Measurements from ENCODE around the gene GALNT10. TPM values are rescaled to one million over a fixed set of nuclear protein-coding genes. Genes with fewer than 3 reads are reported as not detected.

The GALNT10 gene
- total and polyA plus RNA-seq, 9 of the 15 experiments (the other 6 are each of a cell fraction or from before 2014, with no cell fraction given): 4.6 to 37.1 (median 13.3) TPM

DNA sequence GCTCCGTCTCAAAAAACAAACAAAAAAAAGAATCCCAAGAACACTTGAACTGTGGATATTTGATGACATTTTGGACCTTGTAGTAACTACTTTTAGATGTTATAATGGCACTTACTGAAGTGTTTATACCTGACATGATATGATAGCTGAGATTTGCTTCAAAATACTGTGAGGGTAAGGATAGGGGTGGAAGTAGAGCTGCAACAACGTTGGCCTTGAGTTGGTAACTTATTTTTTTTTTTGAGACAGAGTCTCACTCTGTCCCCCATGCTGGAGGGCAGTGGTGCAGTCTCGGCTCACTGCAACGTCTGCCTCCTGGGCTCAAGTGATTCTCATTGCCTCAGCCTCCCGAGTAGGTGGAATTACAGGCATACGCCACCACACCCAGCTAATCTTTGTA, 224.6 kb downstream of the GALNT10 start:
- FAIRE-seq (no peak), ATAC-seq (no peak), DNase-seq (ENCODE audit: extremely low read depth in 1 of 4, low spot score in 3 of 4) (no peak)
- Histone ChIP-seq H3K27ac (ENCODE audit: extremely low read depth, low read depth, low read length) (no peak overlapping the region), H3K4me2 (ENCODE audit: insufficient read depth, low read length) (no peak overlapping the region), H3K79me2 (ENCODE audit: control insufficient read depth, insufficient read depth, low read length) (no peaks in the 10 kb centered on the region), H3K36me3 (ENCODE audit: control insufficient read depth, insufficient read depth, low read length) (peaks cover 30% of the 10 kb centered on the region; the same call in 2 of the 3 replicates), H3K9me1 (ENCODE audit: control insufficient read depth, insufficient read depth, low read length) (no peaks in the 10 kb centered on the region), H3K4me3 (no peak overlapping the region), H2AFZ (ENCODE audit: low read depth, low read length) (no peak overlapping the region), H3K4me1 (replicated peaks in 1 of 2; ENCODE audit: control insufficient read depth in 2 of 2, insufficient read depth in 2 of 2, low read length in 2 of 2) (no peaks in the 10 kb centered on the region; a peak in 2 of 5 replicates), H3K9ac (ENCODE audit: insufficient read depth in 1 of 2, low read depth in 2 of 2, low read length in 2 of 2) (no peak overlapping the region), H4K20me1 (replicated peaks; ENCODE audit: control insufficient read depth, insufficient read depth, low read length) (0 out of 2 replicates have a peak, but pooled peaks cover 3% of the 10 kb centered on the region), H3K9me3 (replicated peaks; ENCODE audit: control insufficient read depth, insufficient read depth, low read depth, low read length) (no peaks in the 10 kb centered on the region), H3K27me3 (ENCODE audit: control insufficient read depth in 2 of 2, insufficient read depth in 2 of 2, low read length in 2 of 2) (no peaks in the 10 kb centered on the region)
- 63% methylated on average over 5 of the region's 6 CpGs for WGBS (ENCODE audit: insufficient coverage, low coverage, missing lambda C conversion rate)
- ChIA-PET CTCF (ENCODE audit: low intra/inter-chr PET ratio) (no interaction called here), POLR2A (interaction anchor here (0.6 kb wide), 2 partner anchors 29 to 170 kb away, joined by 3 to 4 read pairs; no protein-coding TSS in a partner anchor)
- no TSS peak for BruUV-seq (replicated peaks)
- intact Hi-C loops (cut with micrococcal nuclease): no loop called here
- in situ Hi-C loops (cut with MboI): no loop called here
- TF ChIP-seq, protein P1, sequence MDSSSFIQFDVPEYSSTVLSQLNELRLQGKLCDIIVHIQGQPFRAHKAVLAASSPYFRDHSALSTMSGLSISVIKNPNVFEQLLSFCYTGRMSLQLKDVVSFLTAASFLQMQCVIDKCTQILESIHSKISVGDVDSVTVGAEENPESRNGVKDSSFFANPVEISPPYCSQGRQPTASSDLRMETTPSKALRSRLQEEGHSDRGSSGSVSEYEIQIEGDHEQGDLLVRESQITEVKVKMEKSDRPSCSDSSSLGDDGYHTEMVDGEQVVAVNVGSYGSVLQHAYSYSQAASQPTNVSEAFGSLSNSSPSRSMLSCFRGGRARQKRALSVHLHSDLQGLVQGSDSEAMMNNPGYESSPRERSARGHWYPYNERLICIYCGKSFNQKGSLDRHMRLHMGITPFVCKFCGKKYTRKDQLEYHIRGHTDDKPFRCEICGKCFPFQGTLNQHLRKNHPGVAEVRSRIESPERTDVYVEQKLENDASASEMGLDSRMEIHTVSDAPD (CRISPR knock-in tag; IDR thresholded peaks at IDR 0.05): no peak
- no peak for TF ChIP-seq PPARD (CRISPR knock-in tag; IDR thresholded peaks at IDR 0.05)
- TF ChIP-seq ZNF780A (CRISPR knock-in tag; IDR thresholded peaks at IDR 0.05): no peak
- TF ChIP-seq FOXJ3 (CRISPR knock-in tag; IDR thresholded peaks at IDR 0.05): no peak
- no peak for TF ChIP-seq NFE2 (IDR thresholded peaks at IDR 0.05; ENCODE audit: low read depth)
- TF ChIP-seq MXI1 (IDR thresholded peaks at IDR 0.05; ENCODE audit: low read depth, low read length): no peak
- TF ChIP-seq KAT7 (CRISPR knock-in tag; IDR thresholded peaks at IDR 0.05; ENCODE audit: borderline replicate concordance): no peak
- TF ChIP-seq, protein P2, sequence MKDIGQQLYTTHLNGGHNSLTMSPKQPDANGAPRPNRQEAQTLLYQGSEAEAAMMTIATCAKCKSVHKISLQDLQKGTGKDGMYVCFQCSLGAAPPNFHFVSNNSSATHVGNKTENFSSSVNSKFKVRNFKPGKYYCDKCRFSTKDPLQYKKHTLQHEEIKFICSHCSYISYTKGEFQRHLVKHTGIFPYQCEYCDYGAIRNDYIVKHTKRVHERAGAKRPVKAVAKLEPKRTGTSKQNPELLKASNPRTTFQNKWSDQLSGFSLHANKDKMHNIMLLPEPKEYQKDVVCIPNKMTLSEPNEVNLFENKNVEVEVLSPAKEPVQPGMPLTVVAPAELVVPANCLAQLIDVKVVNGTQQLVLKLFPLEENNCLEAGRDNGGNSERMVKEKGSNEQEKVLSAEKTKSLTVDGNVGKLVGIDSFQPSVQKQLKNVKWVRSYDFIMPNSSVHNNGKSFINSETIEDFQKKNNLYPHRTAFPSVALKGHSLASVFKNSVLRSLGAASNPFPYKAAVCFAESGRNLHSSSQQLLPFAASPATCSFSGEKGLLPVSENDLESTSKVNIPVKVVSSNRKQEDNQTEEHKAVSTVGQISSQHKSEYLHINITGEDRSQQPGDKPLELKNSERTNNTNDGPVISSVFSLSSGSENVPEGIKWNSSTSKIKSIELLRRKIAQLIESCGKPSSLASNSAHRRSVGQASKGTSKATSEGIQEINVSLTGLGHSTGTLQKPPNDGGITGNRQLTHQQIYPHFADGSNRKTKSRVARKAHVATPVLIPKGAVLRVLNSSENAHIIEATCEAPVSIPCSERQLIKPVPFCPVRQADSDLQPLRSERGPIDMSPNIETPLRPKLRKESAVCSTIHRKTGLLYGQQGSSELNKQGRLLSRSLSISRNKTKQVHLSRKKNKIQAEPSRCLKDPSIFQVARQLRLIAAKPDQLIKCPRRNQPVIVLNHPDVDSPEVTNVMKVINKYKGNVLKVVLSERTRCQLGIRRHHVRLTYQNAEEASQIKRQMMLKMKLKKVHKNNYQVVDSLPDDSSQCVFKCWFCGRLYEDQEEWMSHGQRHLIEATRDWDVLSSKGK (CRISPR knock-in tag; IDR thresholded peaks at IDR 0.05): no peak
- TF ChIP-seq EHMT2 (IDR thresholded peaks at IDR 0.05): no peak
- TF ChIP-seq ZSCAN29 (IDR thresholded peaks at IDR 0.05): no peak
- TF ChIP-seq DACH1 (IDR thresholded peaks at IDR 0.05; ENCODE audit: partially characterized antibody): no peak
- TF ChIP-seq, protein P3, sequence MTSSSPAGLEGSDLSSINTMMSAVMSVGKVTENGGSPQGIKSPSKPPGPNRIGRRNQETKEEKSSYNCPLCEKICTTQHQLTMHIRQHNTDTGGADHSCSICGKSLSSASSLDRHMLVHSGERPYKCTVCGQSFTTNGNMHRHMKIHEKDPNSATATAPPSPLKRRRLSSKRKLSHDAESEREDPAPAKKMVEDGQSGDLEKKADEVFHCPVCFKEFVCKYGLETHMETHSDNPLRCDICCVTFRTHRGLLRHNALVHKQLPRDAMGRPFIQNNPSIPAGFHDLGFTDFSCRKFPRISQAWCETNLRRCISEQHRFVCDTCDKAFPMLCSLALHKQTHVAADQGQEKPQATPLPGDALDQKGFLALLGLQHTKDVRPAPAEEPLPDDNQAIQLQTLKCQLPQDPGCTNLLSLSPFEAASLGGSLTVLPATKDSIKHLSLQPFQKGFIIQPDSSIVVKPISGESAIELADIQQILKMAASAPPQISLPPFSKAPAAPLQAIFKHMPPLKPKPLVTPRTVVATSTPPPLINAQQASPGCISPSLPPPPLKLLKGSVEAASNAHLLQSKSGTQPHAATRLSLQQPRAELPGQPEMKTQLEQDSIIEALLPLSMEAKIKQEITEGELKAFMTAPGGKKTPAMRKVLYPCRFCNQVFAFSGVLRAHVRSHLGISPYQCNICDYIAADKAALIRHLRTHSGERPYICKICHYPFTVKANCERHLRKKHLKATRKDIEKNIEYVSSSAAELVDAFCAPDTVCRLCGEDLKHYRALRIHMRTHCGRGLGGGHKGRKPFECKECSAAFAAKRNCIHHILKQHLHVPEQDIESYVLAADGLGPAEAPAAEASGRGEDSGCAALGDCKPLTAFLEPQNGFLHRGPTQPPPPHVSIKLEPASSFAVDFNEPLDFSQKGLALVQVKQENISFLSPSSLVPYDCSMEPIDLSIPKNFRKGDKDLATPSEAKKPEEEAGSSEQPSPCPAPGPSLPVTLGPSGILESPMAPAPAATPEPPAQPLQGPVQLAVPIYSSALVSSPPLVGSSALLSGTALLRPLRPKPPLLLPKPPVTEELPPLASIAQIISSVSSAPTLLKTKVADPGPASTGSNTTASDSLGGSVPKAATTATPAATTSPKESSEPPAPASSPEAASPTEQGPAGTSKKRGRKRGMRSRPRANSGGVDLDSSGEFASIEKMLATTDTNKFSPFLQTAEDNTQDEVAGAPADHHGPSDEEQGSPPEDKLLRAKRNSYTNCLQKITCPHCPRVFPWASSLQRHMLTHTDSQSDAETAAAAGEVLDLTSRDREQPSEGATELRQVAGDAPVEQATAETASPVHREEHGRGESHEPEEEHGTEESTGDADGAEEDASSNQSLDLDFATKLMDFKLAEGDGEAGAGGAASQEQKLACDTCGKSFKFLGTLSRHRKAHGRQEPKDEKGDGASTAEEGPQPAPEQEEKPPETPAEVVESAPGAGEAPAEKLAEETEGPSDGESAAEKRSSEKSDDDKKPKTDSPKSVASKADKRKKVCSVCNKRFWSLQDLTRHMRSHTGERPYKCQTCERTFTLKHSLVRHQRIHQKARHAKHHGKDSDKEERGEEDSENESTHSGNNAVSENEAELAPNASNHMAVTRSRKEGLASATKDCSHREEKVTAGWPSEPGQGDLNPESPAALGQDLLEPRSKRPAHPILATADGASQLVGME (CRISPR knock-in tag; IDR thresholded peaks at IDR 0.05): no peak
- TF ChIP-seq HDAC8 (tag; IDR thresholded peaks at IDR 0.05): no peak
- TF ChIP-seq ZNF699 (CRISPR knock-in tag; IDR thresholded peaks at IDR 0.05; ENCODE audit: insufficient replicate concordance): no peak

All from K562 (cell line).